Uterus (tissue), 2 donors: Measurements from ENCODE around the gene FOSL2.

Experiments
- POLR2A ChIP-seq, 2 donors: fragments of 450-650 bp; IDR thresholded peaks; one replicate each; pipeline ENCODE4 v1.6.1; 2016; ENCODE audit warnings: antibody characterized with exemption in 2 of 2, mild to moderate bottlenecking in 1 of 2, moderate library complexity in 1 of 2
- TF ChIP-seq, protein P1 (sequence below), 4 experiments: fragments of 200-600 bp in 2 of 4; fragments of 450-650 bp in 2 of 4; sonication (generic) in 2 of 4; IDR thresholded peaks; one replicate each; pipeline ENCODE4 v1.5.1; 2016 to 2019; ENCODE audit warnings: antibody characterized with exemption in 4 of 4, mild to moderate bottlenecking in 2 of 4, moderate library complexity in 1 of 4

- no peak for TF ChIP-seq POLR2A (IDR thresholded peaks at IDR 0.05)
- TF ChIP-seq, protein P1, sequence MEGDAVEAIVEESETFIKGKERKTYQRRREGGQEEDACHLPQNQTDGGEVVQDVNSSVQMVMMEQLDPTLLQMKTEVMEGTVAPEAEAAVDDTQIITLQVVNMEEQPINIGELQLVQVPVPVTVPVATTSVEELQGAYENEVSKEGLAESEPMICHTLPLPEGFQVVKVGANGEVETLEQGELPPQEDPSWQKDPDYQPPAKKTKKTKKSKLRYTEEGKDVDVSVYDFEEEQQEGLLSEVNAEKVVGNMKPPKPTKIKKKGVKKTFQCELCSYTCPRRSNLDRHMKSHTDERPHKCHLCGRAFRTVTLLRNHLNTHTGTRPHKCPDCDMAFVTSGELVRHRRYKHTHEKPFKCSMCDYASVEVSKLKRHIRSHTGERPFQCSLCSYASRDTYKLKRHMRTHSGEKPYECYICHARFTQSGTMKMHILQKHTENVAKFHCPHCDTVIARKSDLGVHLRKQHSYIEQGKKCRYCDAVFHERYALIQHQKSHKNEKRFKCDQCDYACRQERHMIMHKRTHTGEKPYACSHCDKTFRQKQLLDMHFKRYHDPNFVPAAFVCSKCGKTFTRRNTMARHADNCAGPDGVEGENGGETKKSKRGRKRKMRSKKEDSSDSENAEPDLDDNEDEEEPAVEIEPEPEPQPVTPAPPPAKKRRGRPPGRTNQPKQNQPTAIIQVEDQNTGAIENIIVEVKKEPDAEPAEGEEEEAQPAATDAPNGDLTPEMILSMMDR (IDR thresholded peaks at IDR 0.05), result no peak
These were observed 59.3 kb downstream of the FOSL2 start for GRCh38 chr2:28451793-28452533.
